ENCODE data around the gene LMNTD1. TPM values are rescaled to one million over a fixed set of nuclear protein-coding genes. Genes with fewer than 3 reads are reported as not detected.

Gene LMNTD1
- total RNA-seq, 6 donors from 2014 or later = 1.6 to 17.8 (median 5.8) TPM; not detected in 1

DNA sequence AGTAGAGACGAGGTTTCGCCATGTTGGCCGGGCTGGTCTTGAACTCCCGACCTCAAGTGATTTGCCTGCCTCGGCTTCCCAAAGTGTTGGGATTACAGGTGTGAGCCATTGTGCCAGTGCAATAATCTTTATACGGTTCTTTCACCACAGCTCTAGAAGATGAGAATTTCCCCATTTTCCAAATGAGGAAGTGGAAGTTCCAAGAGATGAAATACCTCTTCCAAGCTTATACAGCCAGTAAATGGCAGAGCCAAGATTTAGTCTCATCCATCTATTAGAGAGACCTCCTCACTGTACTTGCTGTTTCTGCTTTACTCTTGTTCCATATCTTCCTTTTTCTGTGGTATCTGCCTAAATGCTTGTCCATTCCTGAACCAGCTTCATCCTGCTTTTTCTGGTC is 3.1 kb upstream of the LMNTD1 start:
- 83 to 94% methylated on average over 6 of the region's 6 CpGs for WGBS, 2 donors
- ATAC-seq (ENCODE audit: low FRiP score in 2 of 2) (no peak), DNase-seq (no peak)
- no peaks in the 10 kb centered on the region for H3K27me3 ChIP-seq
- no peaks in the 10 kb centered on the region for H3K9me3 ChIP-seq
- no peaks in the 10 kb centered on the region for H3K36me3 ChIP-seq
- H3K4me3 ChIP-seq = no peak overlapping the region
- H3K27ac ChIP-seq = no peak overlapping the region
- TF ChIP-seq POLR2AphosphoS5 (IDR thresholded peaks at IDR 0.05) (no peak), EP300 (IDR thresholded peaks at IDR 0.05) (no peak), POLR2A (IDR thresholded peaks at IDR 0.05) (no peak)
- TF ChIP-seq, protein P1, sequence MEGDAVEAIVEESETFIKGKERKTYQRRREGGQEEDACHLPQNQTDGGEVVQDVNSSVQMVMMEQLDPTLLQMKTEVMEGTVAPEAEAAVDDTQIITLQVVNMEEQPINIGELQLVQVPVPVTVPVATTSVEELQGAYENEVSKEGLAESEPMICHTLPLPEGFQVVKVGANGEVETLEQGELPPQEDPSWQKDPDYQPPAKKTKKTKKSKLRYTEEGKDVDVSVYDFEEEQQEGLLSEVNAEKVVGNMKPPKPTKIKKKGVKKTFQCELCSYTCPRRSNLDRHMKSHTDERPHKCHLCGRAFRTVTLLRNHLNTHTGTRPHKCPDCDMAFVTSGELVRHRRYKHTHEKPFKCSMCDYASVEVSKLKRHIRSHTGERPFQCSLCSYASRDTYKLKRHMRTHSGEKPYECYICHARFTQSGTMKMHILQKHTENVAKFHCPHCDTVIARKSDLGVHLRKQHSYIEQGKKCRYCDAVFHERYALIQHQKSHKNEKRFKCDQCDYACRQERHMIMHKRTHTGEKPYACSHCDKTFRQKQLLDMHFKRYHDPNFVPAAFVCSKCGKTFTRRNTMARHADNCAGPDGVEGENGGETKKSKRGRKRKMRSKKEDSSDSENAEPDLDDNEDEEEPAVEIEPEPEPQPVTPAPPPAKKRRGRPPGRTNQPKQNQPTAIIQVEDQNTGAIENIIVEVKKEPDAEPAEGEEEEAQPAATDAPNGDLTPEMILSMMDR (IDR thresholded peaks at IDR 0.05) = no peak
- no peaks in the 10 kb centered on the region for H3K4me1 ChIP-seq

DNA sequence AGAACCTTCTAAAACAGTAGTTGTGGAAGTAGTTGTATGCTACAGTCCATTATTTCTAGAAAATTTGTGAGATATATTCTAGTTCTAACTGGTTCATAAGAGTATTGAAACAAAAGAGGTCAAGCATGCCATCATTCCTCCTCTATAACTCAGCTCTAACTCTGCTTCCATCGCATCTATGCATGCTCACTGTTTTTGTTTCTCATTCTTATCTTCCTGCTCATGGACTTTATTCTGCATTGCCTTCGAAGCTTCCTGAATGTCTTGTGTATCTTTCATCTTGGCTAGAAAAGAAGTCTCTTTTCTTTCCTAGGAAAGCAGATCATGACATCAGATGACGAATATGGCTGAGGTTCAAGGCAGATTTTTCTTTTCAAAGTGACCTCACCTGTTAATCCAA is 402 bp downstream of the LMNTD1 start:
- H3K4me1 ChIP-seq = no peaks in the 10 kb centered on the region
- TF ChIP-seq POLR2A (IDR thresholded peaks at IDR 0.05) (no peak), EP300 (IDR thresholded peaks at IDR 0.05) (no peak), POLR2AphosphoS5 (IDR thresholded peaks at IDR 0.05) (no peak)
- TF ChIP-seq, protein P1 (IDR thresholded peaks at IDR 0.05) = no peak
- WGBS, 2 donors = 84 to 94% methylated on average over 3 of the region's 3 CpGs
- DNase-seq = no peak
- no peak overlapping the region for H3K4me3 ChIP-seq
- no peak for ATAC-seq (ENCODE audit: low FRiP score in 2 of 2)
- no peak overlapping the region for H3K27ac ChIP-seq
- no peaks in the 10 kb centered on the region for H3K27me3 ChIP-seq
- H3K36me3 ChIP-seq = no peaks in the 10 kb centered on the region
- no peaks in the 10 kb centered on the region for H3K9me3 ChIP-seq

DNA sequence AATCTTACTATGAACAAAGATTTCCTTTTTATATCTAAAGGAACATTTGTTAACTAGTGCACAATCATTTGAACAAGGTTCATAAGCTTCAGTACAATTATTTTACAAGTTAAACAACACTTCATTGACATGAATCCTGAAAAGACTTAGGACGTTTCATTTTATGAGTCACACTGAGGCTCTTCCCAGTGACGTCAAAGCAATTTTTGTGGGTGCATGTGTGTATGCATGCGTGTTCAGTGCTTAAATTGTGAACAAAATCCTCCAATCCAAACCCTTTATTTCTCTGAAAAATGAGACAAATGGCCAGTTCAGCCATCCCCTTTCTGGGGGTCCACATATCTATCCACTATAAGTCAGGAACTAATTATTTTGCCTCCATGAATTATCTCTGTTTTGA is 2.9 kb downstream of the LMNTD1 start:
- Histone ChIP-seq H3K4me3 (no peak overlapping the region), H3K4me1 (no peaks in the 10 kb centered on the region), H3K9me3 (no peaks in the 10 kb centered on the region), H3K27ac (no peak overlapping the region), H3K27me3 (no peaks in the 10 kb centered on the region), H3K36me3 (no peaks in the 10 kb centered on the region)
- no peak for DNase-seq
- 83 to 85% methylated on average over 3 of the region's 3 CpGs for WGBS, 2 donors
- TF ChIP-seq POLR2A (IDR thresholded peaks at IDR 0.05) (no peak), POLR2AphosphoS5 (IDR thresholded peaks at IDR 0.05) (no peak), EP300 (IDR thresholded peaks at IDR 0.05) (no peak)
- TF ChIP-seq, protein P1 (IDR thresholded peaks at IDR 0.05) = no peak
- ATAC-seq (ENCODE audit: low FRiP score in 2 of 2) = no peak

DNA sequence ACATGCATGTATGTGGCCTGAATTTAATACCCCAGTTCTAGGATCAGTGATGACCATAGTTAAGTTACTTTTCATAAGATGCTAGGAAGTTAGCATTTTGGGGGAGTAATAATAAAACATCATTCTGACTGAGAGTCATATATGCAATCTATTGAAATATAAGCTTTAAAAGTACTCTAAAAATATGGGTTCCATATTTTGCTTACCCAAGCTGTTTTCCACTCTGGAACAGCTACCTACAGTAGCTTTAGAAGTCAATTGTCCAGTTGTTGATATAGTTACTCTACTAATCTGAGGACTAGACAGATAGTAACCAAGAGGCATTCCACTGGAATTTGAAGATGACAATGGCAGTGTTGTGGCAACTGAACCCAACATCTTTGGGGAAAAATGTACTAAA is 4.0 kb downstream of the LMNTD1 start:
- ATAC-seq (ENCODE audit: low FRiP score in 2 of 2) (no peak), DNase-seq (no peak)
- H3K36me3 ChIP-seq = no peaks in the 10 kb centered on the region

DNA sequence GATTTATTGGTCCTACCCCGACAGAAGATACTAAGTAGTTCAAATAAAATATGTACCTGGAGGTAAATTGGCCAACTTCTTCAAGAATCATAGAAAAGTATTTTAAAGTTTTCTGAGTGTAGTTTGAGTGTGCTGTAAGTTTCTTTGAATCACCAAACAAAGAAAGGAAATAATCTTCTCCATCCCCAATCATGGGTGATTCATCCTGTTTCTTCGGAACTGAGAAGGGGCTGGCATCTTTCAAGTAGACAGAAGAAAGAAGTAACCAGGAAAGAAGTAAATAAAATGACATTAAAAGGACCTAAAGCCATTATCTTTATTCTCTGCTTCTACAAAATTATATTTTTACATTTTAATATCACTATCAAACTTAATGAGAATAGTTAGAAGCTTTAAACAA is 6.8 kb downstream of the LMNTD1 start:
- no peaks in the 10 kb centered on the region for H3K36me3 ChIP-seq

More for the DNA sequence above, 4.0 kb downstream of the LMNTD1 start:
- H3K27me3 ChIP-seq = no peaks in the 10 kb centered on the region
- TF ChIP-seq EP300 (IDR thresholded peaks at IDR 0.05) (no peak), POLR2A (IDR thresholded peaks at IDR 0.05) (no peak), POLR2AphosphoS5 (IDR thresholded peaks at IDR 0.05) (no peak)
- TF ChIP-seq, protein P1 (IDR thresholded peaks at IDR 0.05) = no peak
- H3K4me3 ChIP-seq = no peak overlapping the region
- no peaks in the 10 kb centered on the region for H3K4me1 ChIP-seq
- H3K27ac ChIP-seq = no peak overlapping the region
- no peaks in the 10 kb centered on the region for H3K9me3 ChIP-seq

More for the DNA sequence above, 6.8 kb downstream of the LMNTD1 start:
- H3K4me3 ChIP-seq = no peak overlapping the region
- WGBS, 2 donors = 71 to 73% methylated on average over 2 of the region's 2 CpGs
- no peaks in the 10 kb centered on the region for H3K9me3 ChIP-seq
- no peak overlapping the region for H3K27ac ChIP-seq
- TF ChIP-seq POLR2A (IDR thresholded peaks at IDR 0.05) (no peak), EP300 (IDR thresholded peaks at IDR 0.05) (no peak), POLR2AphosphoS5 (IDR thresholded peaks at IDR 0.05) (no peak)
- TF ChIP-seq, protein P1 (IDR thresholded peaks at IDR 0.05) = no peak
- no peaks in the 10 kb centered on the region for H3K4me1 ChIP-seq
- DNase-seq = no peak
- no peak for ATAC-seq (ENCODE audit: low FRiP score in 2 of 2)
- no peaks in the 10 kb centered on the region for H3K27me3 ChIP-seq

Data from upper lobe of left lung (tissue), 6 donors.